Panc1 (cell line): ENCODE measurements around the gene CACNB1.

Experiments used
- CTCF ChIP-seq: fragments of 450-650 bp; IDR thresholded peaks from 2 replicates; pipeline ENCODE4 v1.5.1; 2017; ENCODE audit warnings: mild to moderate bottlenecking
- SIN3A ChIP-seq: IDR thresholded peaks from 2 replicates; pipeline ENCODE4 v1.6.1; 2012; ENCODE audit warnings: low read depth, mild to moderate bottlenecking, low read length, moderate library complexity, borderline replicate concordance; ENCODE audit not compliant: insufficient read depth

GRCh38 chr17:39225308-39225958, 28.0 kb upstream of the CACNB1 start, which contains the start of gene STAC2:
- no peak for TF ChIP-seq CTCF
- TF ChIP-seq SIN3A: no peak
